Keratinocyte (primary cell): ENCODE results near the gene KLK11.

Source experiments
- EZH2 ChIP-seq: IDR thresholded peaks from one replicate; pipeline ENCODE4 v1.6.1; 2012; ENCODE audit warnings: inconsistent platforms, mild to moderate bottlenecking, low read length, moderate library complexity
- TF ChIP-seq, protein P1 (sequence below), 3 experiments: IDR thresholded peaks in 1 of 3; conservative IDR thresholded peaks in 1 of 3; optimal IDR thresholded peaks in 1 of 3; 2 replicates in 2 of 3; 3 replicates in 1 of 3; pipeline versions ENCODE3 to v1.5.1; 2011; ENCODE audit warnings: low read length in 3 of 3, mild to moderate bottlenecking in 3 of 3, moderate library complexity in 2 of 3, control low read depth in 1 of 3, inconsistent platforms in 1 of 3; ENCODE audit not compliant: insufficient read depth in 2 of 3; ENCODE audit errors: extremely low read depth in 1 of 3

DNA sequence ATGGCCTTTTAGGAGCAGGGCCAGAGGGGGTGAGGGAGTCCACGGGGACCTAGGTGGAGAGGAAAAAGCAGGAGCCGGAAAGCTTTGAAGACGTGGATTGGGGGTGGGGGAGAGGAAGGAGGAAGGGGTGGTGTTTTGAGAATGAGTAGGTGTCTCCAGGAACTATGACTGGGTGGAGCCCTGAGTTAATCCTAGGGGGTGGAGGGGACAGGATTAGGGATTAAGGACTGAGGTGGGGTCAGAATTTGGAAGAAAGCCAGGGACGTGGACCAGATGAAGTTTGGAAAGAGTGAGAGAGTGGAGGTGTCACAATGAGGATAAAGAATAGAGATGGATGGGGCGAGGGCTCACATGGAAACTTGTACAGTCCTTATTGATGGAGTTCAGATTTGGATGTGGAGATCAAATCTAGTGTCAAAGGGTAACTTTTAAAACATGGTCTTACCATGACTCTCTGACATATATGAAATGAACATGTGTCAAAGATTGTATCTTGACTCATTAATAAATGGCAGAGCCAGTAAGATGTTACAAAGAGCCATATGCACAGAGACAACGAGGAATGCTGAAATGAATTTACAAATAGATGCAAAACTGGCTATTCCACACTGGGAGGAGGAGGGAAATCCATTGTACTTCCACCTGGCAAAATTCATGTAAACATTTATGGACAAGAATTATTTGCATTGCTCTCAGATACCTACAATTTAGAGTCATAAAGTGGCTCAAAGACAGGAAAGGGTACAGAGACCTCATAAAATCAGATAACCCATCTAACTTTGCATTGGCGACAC, 40.2 kb upstream of the KLK11 start:
- TF ChIP-seq, protein P1, sequence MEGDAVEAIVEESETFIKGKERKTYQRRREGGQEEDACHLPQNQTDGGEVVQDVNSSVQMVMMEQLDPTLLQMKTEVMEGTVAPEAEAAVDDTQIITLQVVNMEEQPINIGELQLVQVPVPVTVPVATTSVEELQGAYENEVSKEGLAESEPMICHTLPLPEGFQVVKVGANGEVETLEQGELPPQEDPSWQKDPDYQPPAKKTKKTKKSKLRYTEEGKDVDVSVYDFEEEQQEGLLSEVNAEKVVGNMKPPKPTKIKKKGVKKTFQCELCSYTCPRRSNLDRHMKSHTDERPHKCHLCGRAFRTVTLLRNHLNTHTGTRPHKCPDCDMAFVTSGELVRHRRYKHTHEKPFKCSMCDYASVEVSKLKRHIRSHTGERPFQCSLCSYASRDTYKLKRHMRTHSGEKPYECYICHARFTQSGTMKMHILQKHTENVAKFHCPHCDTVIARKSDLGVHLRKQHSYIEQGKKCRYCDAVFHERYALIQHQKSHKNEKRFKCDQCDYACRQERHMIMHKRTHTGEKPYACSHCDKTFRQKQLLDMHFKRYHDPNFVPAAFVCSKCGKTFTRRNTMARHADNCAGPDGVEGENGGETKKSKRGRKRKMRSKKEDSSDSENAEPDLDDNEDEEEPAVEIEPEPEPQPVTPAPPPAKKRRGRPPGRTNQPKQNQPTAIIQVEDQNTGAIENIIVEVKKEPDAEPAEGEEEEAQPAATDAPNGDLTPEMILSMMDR (optimal IDR thresholded peaks at IDR 0.05 in 1 of 3, IDR thresholded peaks at IDR 0.05 in 1 of 3, conservative IDR thresholded peaks at IDR 0.05 in 1 of 3; ENCODE audit: extremely low read depth in 1 of 3, insufficient read depth in 2 of 3, low read length in 3 of 3), result no peak
- TF ChIP-seq EZH2, result no peak
